GM19395 (cell line): ENCODE results near the gene ZNF143.

ENCODE experiments used
- ATAC-seq: cut with Tn5 transposase; IDR thresholded peaks from one replicate; pipeline ENCODE4 v1.9.1; 2021; ENCODE audit warnings: mild to moderate bottlenecking, moderate library complexity; ENCODE audit not compliant: unreplicated experiment

The ZNF143 gene

GRCh38 chr11:9573775-9574621 lies 113.2 kb downstream of the ZNF143 start:
- no peak for ATAC-seq

GRCh38 chr11:9574622-9575259 lies 113.9 kb downstream of the ZNF143 start:
- no peak for ATAC-seq

GRCh38 chr11:9575260-9576240 lies 114.7 kb downstream of the ZNF143 start:
- ATAC-seq = no peak

GRCh38 chr11:9576701-9577381 lies 116.0 kb downstream of the ZNF143 start:
- ATAC-seq = no peak

GRCh38 chr11:9577556-9577955 lies 116.7 kb downstream of the ZNF143 start:
- ATAC-seq = no peak
